OCI-LY7 (cell line): ENCODE data around the gene ARHGAP45. TPM values are rescaled to one million over a fixed set of nuclear protein-coding genes. Genes with fewer than 3 reads are reported as not detected.

Experiments
- BruUV-seq: library from RNA; stranded (reverse); fragments of 400-500 nt; replicated peaks from 2 replicates; lab custom pipeline; 2021; lab: Mats Ljungman, UMichigan
- CTCF ChIA-PET: fragments of 300-600 bp; sonication (Branson Sonifier 250); formaldehyde crosslinking; loops from one replicate; lab custom pipeline; 2022; ENCODE audit warnings: antibody characterized with exemption; ENCODE audit not compliant: unreplicated experiment; lab: Charles Lee
- POLR2A ChIA-PET: fragments of 300-600 bp; sonication (Branson Sonifier 250); formaldehyde crosslinking; loops from one replicate; lab custom pipeline; 2022; ENCODE audit warnings: antibody characterized with exemption; lab: Charles Lee
- DNase-seq: peaks from one replicate; pipeline ENCODE4 v3.0.0-alpha.2; 2015; ENCODE audit warnings: low spot score
- H2AFZ ChIP-seq: fragments of 200-600 bp; sonication (generic), shearing (Covaris generic); 2 replicates; pipeline ENCODE4 v1.6.1; 2014; ENCODE audit warnings: mild to moderate bottlenecking, antibody characterized with exemption, low read length, moderate library complexity
- H3K27ac ChIP-seq: fragments of 200-600 bp; sonication (generic); 2 replicates; pipeline ENCODE4 v1.5.1; 2014; ENCODE audit warnings: mixed run types, low read depth, mild to moderate bottlenecking, moderate library complexity, low read length, inconsistent platforms; ENCODE audit not compliant: poor library complexity, severe bottlenecking
- H3K36me3 ChIP-seq: fragments of 200-600 bp; sonication (generic); 2 replicates; pipeline ENCODE4 v1.6.1; 2014; ENCODE audit warnings: mild to moderate bottlenecking, antibody characterized with exemption, low read length, moderate library complexity, mixed read lengths; ENCODE audit not compliant: insufficient read depth
- H3K4me1 ChIP-seq: fragments of 200-600 bp; sonication (generic); 2 replicates; pipeline ENCODE4 v1.5.1; 2014; ENCODE audit warnings: mild to moderate bottlenecking, low read length; ENCODE audit not compliant: insufficient read depth, poor library complexity, severe bottlenecking
- H3K4me2 ChIP-seq: fragments of 200-600 bp; sonication (generic); 2 replicates; pipeline ENCODE4 v1.6.1; 2014; ENCODE audit warnings: mild to moderate bottlenecking, low read length
- H3K4me3 ChIP-seq: fragments of 200-600 bp; sonication (generic); 2 replicates; pipeline ENCODE4 v1.5.1; 2014; ENCODE audit warnings: mild to moderate bottlenecking, low read depth, low read length; ENCODE audit not compliant: poor library complexity, severe bottlenecking
- H3K79me2 ChIP-seq: fragments of 200-600 bp; sonication (generic); 2 replicates; pipeline ENCODE4 v1.6.1; 2016; ENCODE audit warnings: low read depth, mild to moderate bottlenecking, low read length, moderate library complexity, mixed read lengths; ENCODE audit not compliant: insufficient read depth
- H3K9me2 ChIP-seq: fragments of 200-600 bp; sonication (generic); 2 replicates; pipeline ENCODE4 v1.6.1; 2016; ENCODE audit warnings: mild to moderate bottlenecking, low read length, mixed read lengths; ENCODE audit not compliant: insufficient read depth
- H3K9me3 ChIP-seq: fragments of 200-600 bp; sonication (generic); 2 replicates; pipeline ENCODE4 v1.6.1; 2014; ENCODE audit warnings: mild to moderate bottlenecking, mixed run types, low read length, mixed read lengths
- H4K20me1 ChIP-seq: fragments of 200-600 bp; sonication (generic); 2 replicates; pipeline ENCODE4 v1.6.1; 2014; ENCODE audit warnings: mild to moderate bottlenecking, antibody characterized with exemption, low read length, moderate library complexity, mixed read lengths; ENCODE audit not compliant: insufficient read depth
- CTCF ChIP-seq: fragments of 200-600 bp; sonication (generic); conservative IDR thresholded peaks from 2 replicates; pipeline ENCODE4 v1.5.1; 2014; ENCODE audit warnings: mild to moderate bottlenecking, antibody characterized with exemption, low read length, moderate library complexity, mixed read lengths
- EZH2phosphoT487 ChIP-seq: fragments of 200-600 bp; sonication (generic); IDR thresholded peaks from 2 replicates; pipeline ENCODE4 v1.6.1; 2018; ENCODE audit warnings: low read depth, borderline replicate concordance, mild to moderate bottlenecking, mixed run types, antibody characterized with exemption, low read length, moderate library complexity, mixed read lengths
- intact Hi-C: fragments of 100-400 bp; cut with micrococcal nuclease; formaldehyde crosslinking; loops from one replicate; pipeline ENCODE4 v1.10.0; 2022; ENCODE audit not compliant: unreplicated experiment
- total RNA-seq, 2 experiments: library from RNA; depleted of rRNA in 1 of 2; stranded (reverse); fragments of >200 nt in 1 of 2; shearing (Covaris generic) in 1 of 2; gene quantifications; 2 replicates each; pipeline ENCODE4 v1.2.3, GENCODE V29; 2014 to 2022

ARHGAP45 gene
- total RNA-seq, 2 experiments from 2014 or later: 135 to 143 TPM

GRCh38 chr19:1130771-1131717, 64.1 kb downstream of the ARHGAP45 start:
- peaks cover 19% of the 10 kb centered on the region; the same call in 1 of the 2 replicates for H3K36me3 ChIP-seq
- intact Hi-C loops: loop anchor here (5.0 kb wide), 1 partner anchor 41 kb away; the partner anchor contains the start of gene SBNO2
- H4K20me1 ChIP-seq: no peaks in the 10 kb centered on the region; the same call in 1 of the 2 replicates
- H3K4me3 ChIP-seq: peak overlapping the region; percentile 71
- CTCF ChIA-PET: interaction anchor here (0.9 kb wide), 1 partner anchor 18 kb away, joined by 5 read pairs; no protein-coding TSS in a partner anchor
- no peaks in the 10 kb centered on the region for H3K9me3 ChIP-seq
- POLR2A ChIA-PET: no interaction called here
- peak overlapping the region; percentile 99 for H3K4me2 ChIP-seq
- H3K27ac ChIP-seq: peak overlapping the region; percentile 85
- no peak overlapping the region for H2AFZ ChIP-seq
- H3K4me1 ChIP-seq: peaks cover 34% of the 10 kb centered on the region
- TF ChIP-seq EZH2phosphoT487 (no peak), CTCF (no peak)
- no TSS peak for BruUV-seq
- H3K9me2 ChIP-seq: no peaks in the 10 kb centered on the region
- no peaks in the 10 kb centered on the region for H3K79me2 ChIP-seq
- DNase-seq: peak; percentile 41

- intact Hi-C loops: loop anchor here (2.0 to 5.0 kb wide), 2 partner anchors 40 to 109 kb away; partner anchors contain the start of genes ATP5F1D and SBNO2
- Histone ChIP-seq H4K20me1 (no peaks in the 10 kb centered on the region), H3K4me3 (peak overlapping the region; percentile 71), H2AFZ (0 out of 2 replicates have a peak overlapping the region, but pooled peaks have one; percentile 35), H3K4me1 (peaks cover 34% of the 10 kb centered on the region), H3K4me2 (peak overlapping the region; percentile 99), H3K79me2 (no peaks in the 10 kb centered on the region), H3K27ac (peak overlapping the region; percentile 85), H3K36me3 (peaks cover 11% of the 10 kb centered on the region; the same call in 1 of the 2 replicates), H3K9me2 (no peaks in the 10 kb centered on the region), H3K9me3 (no peaks in the 10 kb centered on the region)
- POLR2A ChIA-PET: no interaction called here
- DNase-seq: peak; percentile 89
- no TSS peak for BruUV-seq
- CTCF ChIA-PET: no interaction called here
- TF ChIP-seq CTCF (no peak), EZH2phosphoT487 (no peak)
Observed at GRCh38 chr19:1131718-1132551, 65.0 kb downstream of the ARHGAP45 start.
